HepG2 (cell line): ENCODE measurements around the gene RABEP2. TPM values are rescaled to one million over a fixed set of nuclear protein-coding genes. Genes with fewer than 3 reads are reported as not detected.
A peak's percentile ranks its signal among the peaks of the same experiment; 100 is the strongest.

Experiments used
- ATAC-seq: fragments of 200-7000 bp; cut with Tn5 transposase; 3 replicates; pipeline ENCODE4 v1.9.1; 2020; ENCODE audit warnings: mild to moderate bottlenecking, moderate library complexity
- BruUV-seq: library from RNA; stranded (reverse); fragments of 400-500 nt; replicated peaks from 2 replicates; lab custom pipeline; 2021; lab: Mats Ljungman, UMichigan
- CTCF ChIA-PET: fragments of 300-600 bp; formaldehyde crosslinking; extraction: SDS; loops from one replicate; lab custom pipeline; 2021; ENCODE audit warnings: low total read pairs, inconsistent platforms, low intra/inter-chr PET ratio; lab: Yijun Ruan, JAX
- POLR2A ChIA-PET: fragments of 350-600 bp; sonication (Branson Sonifier 250); formaldehyde crosslinking; loops from one replicate; lab custom pipeline; 2020; ENCODE audit warnings: antibody characterized with exemption, inconsistent platforms; lab: Yijun Ruan, JAX
- DNase-seq: peaks from one replicate; pipeline ENCODE4 v3.0.0-alpha.2; 2015; ENCODE audit warnings: low spot score
- FAIRE-seq: peaks from 3 replicates; lab custom pipeline; 2011; peaks lifted over from hg19 to GRCh38; lab: Jason Lieb, UNC
- H2AFZ ChIP-seq: one replicate; pipeline ENCODE4 v1.6.1; 2011; ENCODE audit warnings: low read length, inconsistent platforms
- H3K27ac ChIP-seq: fragments of 300-600 bp; 3 replicates; pipeline ENCODE4 v1.8.0; 2011; ENCODE audit warnings: mixed run types, mild to moderate bottlenecking, mixed read lengths, low read length, inconsistent platforms; ENCODE audit not compliant: insufficient read depth; ENCODE audit errors: extremely low read length
- H3K27me3 ChIP-seq, 2 experiments: fragments of 200-600 bp in 1 of 2; 2 replicates in 1 of 2; 3 replicates in 1 of 2; pipeline versions ENCODE4 v1.6.0 to v1.8.0; 2011; ENCODE audit warnings: low read length in 2 of 2, mild to moderate bottlenecking in 2 of 2, moderate library complexity in 2 of 2, inconsistent platforms in 1 of 2; ENCODE audit not compliant: insufficient read depth in 2 of 2, control insufficient read depth in 1 of 2
- H3K36me3 ChIP-seq, 2 experiments: fragments of 200-600 bp in 1 of 2; replicated peaks in 1 of 2; 2 replicates in 1 of 2; 3 replicates in 1 of 2; pipeline versions ENCODE4 v1.5.1 to v1.8.0; 2011; ENCODE audit warnings: low read length in 2 of 2, inconsistent platforms in 1 of 2; ENCODE audit not compliant: insufficient read depth in 2 of 2, control insufficient read depth in 1 of 2
- H3K4me1 ChIP-seq: 2 replicates; pipeline ENCODE4 v1.5.1; 2012; ENCODE audit warnings: low read length, inconsistent platforms; ENCODE audit not compliant: insufficient read depth
- H3K4me2 ChIP-seq: 2 replicates; pipeline ENCODE4 v1.6.0; 2011; ENCODE audit warnings: low read depth, low read length, inconsistent platforms
- H3K4me3 ChIP-seq, 3 experiments: fragments of 200-600 bp in 1 of 3; sonication (generic), shearing (Covaris generic) in 1 of 3; replicated peaks in 1 of 3; 2 replicates each; pipeline ENCODE4 v1.5.1; 2011 to 2016; ENCODE audit warnings: low read length in 3 of 3, inconsistent platforms in 2 of 3, low read depth in 2 of 3, mild to moderate bottlenecking in 2 of 3, control low read depth in 1 of 3, mixed read lengths in 1 of 3; ENCODE audit not compliant: insufficient read depth in 1 of 3
- H3K79me2 ChIP-seq: one replicate; pipeline ENCODE4 v1.6.1; 2011; ENCODE audit warnings: low read length, inconsistent platforms; ENCODE audit not compliant: insufficient read depth
- H3K9ac ChIP-seq: 2 replicates; pipeline ENCODE4 v1.6.0; 2011; ENCODE audit warnings: mild to moderate bottlenecking, low read depth, low read length, inconsistent platforms; ENCODE audit not compliant: insufficient read depth
- H3K9me3 ChIP-seq: 2 replicates; pipeline ENCODE4 v1.5.1; 2012; ENCODE audit warnings: mild to moderate bottlenecking, low read length
- H4K20me1 ChIP-seq: 2 replicates; pipeline ENCODE4 v1.6.0; 2011; ENCODE audit warnings: inconsistent platforms, mild to moderate bottlenecking, low read length, moderate library complexity; ENCODE audit not compliant: insufficient read depth
- CBFB ChIP-seq: sonication (generic); formaldehyde crosslinking; IDR thresholded peaks from 2 replicates; pipeline ENCODE4 v1.4.0; 2020; ENCODE audit warnings: missing genetic modification reagents
- CCDC6 ChIP-seq: sonication (generic); formaldehyde crosslinking; IDR thresholded peaks from 2 replicates; pipeline ENCODE4 v1.8.1; 2022; ENCODE audit warnings: mild to moderate bottlenecking, missing genetic modification reagents, moderate library complexity
- HNF4G ChIP-seq, 2 experiments: sonication (generic) in 1 of 2; formaldehyde crosslinking in 1 of 2; IDR thresholded peaks; 2 replicates each; pipeline versions ENCODE4 v1.4.0 to v1.6.1; 2011 to 2020; ENCODE audit warnings: borderline replicate concordance in 2 of 2, low read depth in 2 of 2, mild to moderate bottlenecking in 2 of 2, low read length in 1 of 2, missing genetic modification reagents in 1 of 2, moderate library complexity in 1 of 2
- POLR2A ChIP-seq, 2 experiments: IDR thresholded peaks; 2 replicates each; pipeline ENCODE4 v1.6.1; 2011; ENCODE audit warnings: low read depth in 2 of 2, low read length in 2 of 2, mild to moderate bottlenecking in 1 of 2, moderate library complexity in 1 of 2; ENCODE audit not compliant: insufficient read depth in 1 of 2
- WGBS: methylation state at CpG from one replicate; pipeline ENCODE4 v1.1.6; 2017; ENCODE audit warnings: low lambda C conversion rate; 5-methylcytosine and 5-hydroxymethylcytosine counted together
- in situ Hi-C: cut with HindIII; loops from 2 replicates; pipeline ENCODE4 v1.10.0; 2017; ENCODE audit warnings: low pct_unique_long_range_greater_than_20kb; ENCODE audit not compliant: extremely low pct_ligation_motif_present
- intact Hi-C: fragments of 100-400 bp; cut with micrococcal nuclease; formaldehyde crosslinking; loops from one replicate; pipeline ENCODE4 v1.10.0; 2022; ENCODE audit not compliant: unreplicated experiment
- polyA plus RNA-seq, 8 experiments: library from polyadenylated mRNA; depleted of rRNA in 3 of 8; stranded (reverse) in 7 of 8; unstranded in 1 of 8; fragments of >200 nt; fragmentation: Illumina TruSeq in 4 of 8; extraction: Trizol in 4 of 8; gene quantifications; 2 replicates each; pipeline versions ENCODE4 v1.2.1 to v1.2.3, GENCODE V29; 2011 to 2016; ENCODE audit warnings: low read depth in 4 of 8, missing spikeins in 1 of 8, mixed read lengths in 1 of 8; ENCODE audit not compliant: insufficient read depth in 1 of 8
- total RNA-seq, 5 experiments: library from RNA; depleted of rRNA; stranded (reverse); fragments of >200 nt; fragmentation: Illumina TruSeq; extraction: Trizol; gene quantifications; 2 replicates each; pipeline ENCODE4 v1.2.3, GENCODE V29; 2016; ENCODE audit warnings: low read depth in 1 of 5
- TF ChIP-seq, protein P1 (sequence below), 2 experiments: sonication (generic) in 1 of 2; formaldehyde crosslinking in 1 of 2; IDR thresholded peaks; 2 replicates each; pipeline versions ENCODE4 v1.6.1 to v1.9.0; 2014 to 2022; ENCODE audit warnings: antibody characterized with exemption in 1 of 2, borderline replicate concordance in 1 of 2, inconsistent platforms in 1 of 2, low read depth in 1 of 2, missing genetic modification reagents in 1 of 2
- TF ChIP-seq, protein P2 (sequence below): sonication (generic); formaldehyde crosslinking; IDR thresholded peaks from 2 replicates; pipeline ENCODE4 v1.8.1; 2023; ENCODE audit warnings: missing genetic modification reagents, mild to moderate bottlenecking, borderline replicate concordance

The RABEP2 gene
- total and polyA plus RNA-seq, 2 of the 13 experiments (the other 11 are each of a cell fraction or from before 2014, with no cell fraction given) = 10.8 to 18.4 TPM

DNA sequence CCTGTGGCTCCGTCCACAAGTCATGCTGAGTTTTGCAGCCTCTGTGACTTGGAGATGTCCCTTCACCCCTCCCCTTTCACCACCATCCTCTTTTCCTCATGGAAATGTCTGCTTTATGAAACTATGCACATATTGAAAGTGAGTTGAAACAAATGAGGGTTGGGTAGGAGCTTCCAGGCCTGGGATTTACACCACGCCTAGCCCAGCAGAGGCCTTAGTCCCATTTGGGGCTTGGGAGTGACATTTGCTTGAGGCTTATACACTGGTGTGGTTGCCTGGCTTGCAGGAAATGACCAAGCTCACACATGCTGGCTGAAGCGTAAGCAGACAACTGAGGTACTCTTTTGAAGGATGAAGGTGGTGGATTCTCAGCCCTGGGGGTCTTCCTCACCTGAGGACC, 39.0 kb upstream of the RABEP2 start (continued):
- TF ChIP-seq, protein P1, sequence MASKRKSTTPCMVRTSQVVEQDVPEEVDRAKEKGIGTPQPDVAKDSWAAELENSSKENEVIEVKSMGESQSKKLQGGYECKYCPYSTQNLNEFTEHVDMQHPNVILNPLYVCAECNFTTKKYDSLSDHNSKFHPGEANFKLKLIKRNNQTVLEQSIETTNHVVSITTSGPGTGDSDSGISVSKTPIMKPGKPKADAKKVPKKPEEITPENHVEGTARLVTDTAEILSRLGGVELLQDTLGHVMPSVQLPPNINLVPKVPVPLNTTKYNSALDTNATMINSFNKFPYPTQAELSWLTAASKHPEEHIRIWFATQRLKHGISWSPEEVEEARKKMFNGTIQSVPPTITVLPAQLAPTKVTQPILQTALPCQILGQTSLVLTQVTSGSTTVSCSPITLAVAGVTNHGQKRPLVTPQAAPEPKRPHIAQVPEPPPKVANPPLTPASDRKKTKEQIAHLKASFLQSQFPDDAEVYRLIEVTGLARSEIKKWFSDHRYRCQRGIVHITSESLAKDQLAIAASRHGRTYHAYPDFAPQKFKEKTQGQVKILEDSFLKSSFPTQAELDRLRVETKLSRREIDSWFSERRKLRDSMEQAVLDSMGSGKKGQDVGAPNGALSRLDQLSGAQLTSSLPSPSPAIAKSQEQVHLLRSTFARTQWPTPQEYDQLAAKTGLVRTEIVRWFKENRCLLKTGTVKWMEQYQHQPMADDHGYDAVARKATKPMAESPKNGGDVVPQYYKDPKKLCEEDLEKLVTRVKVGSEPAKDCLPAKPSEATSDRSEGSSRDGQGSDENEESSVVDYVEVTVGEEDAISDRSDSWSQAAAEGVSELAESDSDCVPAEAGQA (IDR thresholded peaks at IDR 0.05; ENCODE audit: low read depth) = no peak
- TF ChIP-seq, protein P1 (CRISPR knock-in tag; IDR thresholded peaks at IDR 0.05; ENCODE audit: borderline replicate concordance) = no peak
- TF ChIP-seq CBFB (CRISPR knock-in tag) = no peak
- TF ChIP-seq, protein P2, sequence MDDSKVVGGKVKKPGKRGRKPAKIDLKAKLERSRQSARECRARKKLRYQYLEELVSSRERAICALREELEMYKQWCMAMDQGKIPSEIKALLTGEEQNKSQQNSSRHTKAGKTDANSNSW (CRISPR knock-in tag) = no peak

GRCh38 chr16:28958836-28959235, 33.8 kb upstream of the RABEP2 start:
- DNase-seq (no peak), FAIRE-seq (no peak), ATAC-seq (no peak)
- Histone ChIP-seq H3K27me3 (no peaks in the 10 kb centered on the region), H3K79me2 (no peaks in the 10 kb centered on the region), H3K9me3 (no peaks in the 10 kb centered on the region), H3K27ac (no peak overlapping the region), H2AFZ (no peak overlapping the region), H3K4me3 (no peak overlapping the region), H4K20me1 (no peaks in the 10 kb centered on the region), H3K4me1 (no peaks in the 10 kb centered on the region), H3K9ac (no peak overlapping the region)
- intact Hi-C loops = no loop called here
- in situ Hi-C loops = no loop called here
- no TSS peak for BruUV-seq
- ChIA-PET POLR2A (interaction anchor here (1.2 kb wide), 1 partner anchor 15 kb away, joined by 4 read pairs; no protein-coding TSS in a partner anchor), CTCF (no interaction called here)
- WGBS = 91% methylated on average over 6 of the region's 6 CpGs
- TF ChIP-seq POLR2A (IDR thresholded peaks at IDR 0.05; ENCODE audit: insufficient read depth in 1 of 2, low read depth in 2 of 2, low read length in 2 of 2) (0 out of 4 replicates have a peak, but pooled peaks of 1 of the 2 experiments have one; percentile 1), HNF4G (IDR thresholded peaks at IDR 0.05; ENCODE audit: borderline replicate concordance, low read depth, low read length) (no peak), HNF4G (CRISPR knock-in tag; IDR thresholded peaks at IDR 0.05; ENCODE audit: borderline replicate concordance, low read depth) (no peak), CCDC6 (CRISPR knock-in tag) (no peak)
- TF ChIP-seq, all 625 proteins: peak for 1
- peaks cover 36 to 74% of the 10 kb centered on the region in 2 experiments for H3K36me3 ChIP-seq
- no peak overlapping the region for H3K4me2 ChIP-seq
